Glutamatergic neuron (in vitro differentiated cells): ENCODE results near the gene PEDS1. TPM values are rescaled to one million over a fixed set of nuclear protein-coding genes. Genes with fewer than 3 reads are reported as not detected.

Experiments
- DNase-seq: peaks from one replicate; pipeline ENCODE4 v3.0.0; 2022
- H3K27ac Mint-ChIP-seq: one replicate; pipeline ENCODE4 v1.8.0; 2020; ENCODE audit warnings: mild to moderate bottlenecking, mixed read lengths, inconsistent platforms; ENCODE audit not compliant: unreplicated experiment
- H3K27me3 Mint-ChIP-seq: one replicate; pipeline ENCODE4 v1.8.0; 2020; ENCODE audit warnings: mild to moderate bottlenecking, moderate library complexity, mixed read lengths, inconsistent platforms; ENCODE audit not compliant: unreplicated experiment
- H3K36me3 Mint-ChIP-seq: one replicate; pipeline ENCODE4 v1.8.0; 2020; ENCODE audit warnings: mild to moderate bottlenecking, mixed read lengths, inconsistent platforms; ENCODE audit not compliant: unreplicated experiment
- H3K4me1 Mint-ChIP-seq: one replicate; pipeline ENCODE4 v1.8.0; 2020; ENCODE audit warnings: mild to moderate bottlenecking, low read depth, mixed read lengths, inconsistent platforms; ENCODE audit not compliant: unreplicated experiment
- H3K4me3 Mint-ChIP-seq: one replicate; pipeline ENCODE4 v1.8.0; 2020; ENCODE audit warnings: mild to moderate bottlenecking, mixed read lengths, inconsistent platforms; ENCODE audit not compliant: unreplicated experiment
- H3K9me3 Mint-ChIP-seq: one replicate; pipeline ENCODE4 v1.8.0; 2020; ENCODE audit warnings: mild to moderate bottlenecking, moderate library complexity, mixed read lengths, inconsistent platforms; ENCODE audit not compliant: unreplicated experiment
- total RNA-seq: library from RNA; stranded (reverse); fragmentation: NEBNext Ultra II Directional; extraction: Animal tissue kit (Norgen Biotek cat#: 25700); gene quantifications from one replicate; pipeline ENCODE4 v1.2.1, GENCODE V29; 2021; ENCODE audit not compliant: unreplicated experiment
- TF ChIP-seq, protein P1 (sequence below): fragments of 200-600 bp; sonication (generic); IDR thresholded peaks from one replicate; pipeline ENCODE4 v1.5.0; 2021; ENCODE audit not compliant: partially characterized antibody, unreplicated experiment

The PEDS1 gene
- total RNA-seq, 1 donor from 2014 or later: 29.3 TPM

- Mint-ChIP-seq H3K4me3 (no peak overlapping the region), H3K36me3 (peaks cover 6% of the 10 kb centered on the region), H3K27ac (no peak overlapping the region), H3K4me1 (peaks cover 12% of the 10 kb centered on the region), H3K27me3 (peaks cover 6% of the 10 kb centered on the region), H3K9me3 (no peaks in the 10 kb centered on the region)
- DNase-seq: no peak
- TF ChIP-seq, protein P1, sequence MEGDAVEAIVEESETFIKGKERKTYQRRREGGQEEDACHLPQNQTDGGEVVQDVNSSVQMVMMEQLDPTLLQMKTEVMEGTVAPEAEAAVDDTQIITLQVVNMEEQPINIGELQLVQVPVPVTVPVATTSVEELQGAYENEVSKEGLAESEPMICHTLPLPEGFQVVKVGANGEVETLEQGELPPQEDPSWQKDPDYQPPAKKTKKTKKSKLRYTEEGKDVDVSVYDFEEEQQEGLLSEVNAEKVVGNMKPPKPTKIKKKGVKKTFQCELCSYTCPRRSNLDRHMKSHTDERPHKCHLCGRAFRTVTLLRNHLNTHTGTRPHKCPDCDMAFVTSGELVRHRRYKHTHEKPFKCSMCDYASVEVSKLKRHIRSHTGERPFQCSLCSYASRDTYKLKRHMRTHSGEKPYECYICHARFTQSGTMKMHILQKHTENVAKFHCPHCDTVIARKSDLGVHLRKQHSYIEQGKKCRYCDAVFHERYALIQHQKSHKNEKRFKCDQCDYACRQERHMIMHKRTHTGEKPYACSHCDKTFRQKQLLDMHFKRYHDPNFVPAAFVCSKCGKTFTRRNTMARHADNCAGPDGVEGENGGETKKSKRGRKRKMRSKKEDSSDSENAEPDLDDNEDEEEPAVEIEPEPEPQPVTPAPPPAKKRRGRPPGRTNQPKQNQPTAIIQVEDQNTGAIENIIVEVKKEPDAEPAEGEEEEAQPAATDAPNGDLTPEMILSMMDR: no peak
Observed at GRCh38 chr20:50144362-50144761, 9.2 kb downstream of the PEDS1 start.

GRCh38 chr20:50142812-50143211 lies 10.7 kb downstream of the PEDS1 start:
- TF ChIP-seq, protein P1: no peak
- H3K36me3 Mint-ChIP-seq: no peaks in the 10 kb centered on the region
- no peak overlapping the region for H3K27ac Mint-ChIP-seq
- H3K4me1 Mint-ChIP-seq: peaks cover 13% of the 10 kb centered on the region
- peaks cover 2% of the 10 kb centered on the region for H3K9me3 Mint-ChIP-seq
- H3K4me3 Mint-ChIP-seq: no peak overlapping the region
- peaks cover 3% of the 10 kb centered on the region for H3K27me3 Mint-ChIP-seq
- no peak for DNase-seq

DNA sequence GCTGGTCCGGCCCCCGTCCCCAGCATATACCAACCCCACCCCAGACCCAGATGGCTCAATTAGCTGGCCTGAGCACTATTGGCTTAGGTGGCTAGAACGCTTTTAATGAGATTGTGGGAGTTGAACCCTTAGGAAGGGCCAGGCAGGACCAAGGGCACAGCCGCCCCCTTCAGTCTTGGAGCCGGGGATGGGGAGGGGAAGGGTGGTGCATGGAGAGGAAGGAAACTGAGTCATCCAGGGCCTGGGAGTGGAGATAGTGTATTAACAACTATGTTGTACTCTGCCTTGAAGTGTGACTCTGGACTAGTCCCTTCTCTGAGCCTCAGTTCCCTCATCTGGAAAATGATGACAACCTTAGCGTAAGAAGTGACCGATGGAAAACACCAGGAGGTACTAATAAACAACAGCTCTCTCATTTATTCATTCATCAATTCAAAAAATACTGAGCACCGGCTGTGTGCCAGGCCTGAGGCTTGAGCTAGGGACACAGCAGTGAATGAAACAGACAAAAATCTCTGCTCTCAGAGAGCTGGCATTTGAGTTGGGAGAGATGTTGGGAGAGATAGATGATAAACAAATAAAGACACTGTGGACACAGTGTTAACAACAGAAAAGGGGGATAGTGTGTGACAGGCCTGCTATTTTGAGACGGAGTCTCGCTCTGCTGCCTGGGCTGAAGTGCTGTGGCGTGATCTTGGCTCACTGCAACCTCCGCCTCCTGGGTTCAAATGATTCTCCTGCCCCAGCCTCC lies 11.5 kb downstream of the PEDS1 start:
- Mint-ChIP-seq H3K36me3 (no peaks in the 10 kb centered on the region), H3K27ac (no peak overlapping the region), H3K4me1 (peaks cover 14% of the 10 kb centered on the region), H3K9me3 (peaks cover 4% of the 10 kb centered on the region), H3K27me3 (peaks cover 6% of the 10 kb centered on the region), H3K4me3 (no peak overlapping the region)
- TF ChIP-seq, protein P1: no peak
- DNase-seq: no peak

DNA sequence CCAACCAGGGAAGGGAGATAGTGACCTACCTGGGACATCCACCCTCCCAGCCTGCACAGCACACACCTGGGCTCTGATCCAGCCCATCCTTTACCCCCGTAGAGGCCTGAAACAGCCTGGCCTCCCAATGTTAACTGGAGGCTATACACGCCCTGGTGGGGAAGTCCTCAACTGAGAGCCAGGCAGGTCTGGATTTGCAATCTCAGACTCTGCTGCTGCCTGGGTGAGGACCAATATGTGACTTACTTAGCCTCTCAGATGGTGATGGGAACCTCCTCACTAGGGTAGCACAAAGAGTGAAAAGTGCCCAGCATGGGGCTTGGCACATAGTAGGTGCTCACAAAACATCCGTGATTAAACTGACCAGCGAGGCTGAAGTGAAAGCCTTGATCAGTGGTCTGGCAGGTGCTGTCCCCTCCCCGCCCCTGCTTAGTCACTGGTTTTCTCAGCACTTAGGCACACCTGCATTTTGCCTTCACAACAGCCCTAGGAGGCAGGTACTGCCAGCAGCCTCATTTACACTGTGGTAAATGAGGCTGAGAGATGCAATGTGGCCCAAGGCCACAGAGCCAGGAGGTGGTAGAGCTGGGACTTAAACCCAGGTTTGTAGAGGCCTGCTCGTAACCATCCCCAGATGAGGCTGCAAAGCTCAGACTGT lies 12.4 kb downstream of the PEDS1 start:
- DNase-seq: no peak
- TF ChIP-seq, protein P1: no peak
- Mint-ChIP-seq H3K36me3 (no peaks in the 10 kb centered on the region), H3K27ac (no peak overlapping the region), H3K9me3 (peaks cover 4% of the 10 kb centered on the region), H3K4me3 (no peak overlapping the region), H3K27me3 (peaks cover 6% of the 10 kb centered on the region), H3K4me1 (peaks cover 14% of the 10 kb centered on the region)

DNA sequence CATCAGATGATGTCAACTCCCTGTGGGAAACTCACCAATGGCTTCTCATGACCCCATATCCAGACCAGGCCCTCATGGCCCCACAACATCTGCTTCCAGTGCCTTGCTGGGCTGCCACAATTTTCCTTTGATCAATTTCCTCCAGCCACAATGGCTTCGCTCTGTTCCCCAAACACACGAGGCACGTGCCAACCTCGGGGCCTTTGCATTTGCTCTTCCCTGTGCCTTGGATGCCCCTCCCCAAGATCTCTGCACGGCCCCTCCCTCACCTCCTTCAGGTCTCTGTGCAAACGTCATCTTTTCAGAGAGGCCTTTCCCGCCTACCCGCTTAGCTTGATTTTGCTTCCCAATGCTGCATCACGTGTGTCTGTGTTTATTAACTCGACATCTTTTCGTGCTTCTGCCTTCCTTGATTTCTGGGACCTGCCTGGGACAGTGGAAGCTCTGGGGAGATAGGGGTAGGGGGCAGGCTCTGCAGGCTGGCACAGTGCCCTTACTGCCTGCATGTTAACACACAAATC lies 13.1 kb downstream of the PEDS1 start:
- Mint-ChIP-seq H3K27ac (peak overlapping the region; percentile 20), H3K4me3 (peak overlapping the region; percentile 26), H3K27me3 (peaks cover 6% of the 10 kb centered on the region), H3K9me3 (peaks cover 4% of the 10 kb centered on the region), H3K36me3 (no peaks in the 10 kb centered on the region), H3K4me1 (peaks cover 14% of the 10 kb centered on the region)
- DNase-seq: no peak
- TF ChIP-seq, protein P1: no peak
